Stimulated activated CD8-positive, alpha-beta memory T cell treated with anti-CD3 and anti-CD28 coated beads, Interleukin-15, amount 100 ng/mL, for 1 hour (primary cell): ENCODE results near the gene ATRX.
A peak's percentile ranks its signal among the peaks of the same experiment; 100 is the strongest.
"Not testable (repeated sequence)": the region's sequence is repeated elsewhere in the genome, so short reads cannot be mapped to it uniquely, and the experiment has no call there.

Experiments
- DNase-seq: peaks from one replicate; pipeline ENCODE4 v3.0.0-alpha.2; 2020; ENCODE audit warnings: low read depth

The ATRX gene, protein sequence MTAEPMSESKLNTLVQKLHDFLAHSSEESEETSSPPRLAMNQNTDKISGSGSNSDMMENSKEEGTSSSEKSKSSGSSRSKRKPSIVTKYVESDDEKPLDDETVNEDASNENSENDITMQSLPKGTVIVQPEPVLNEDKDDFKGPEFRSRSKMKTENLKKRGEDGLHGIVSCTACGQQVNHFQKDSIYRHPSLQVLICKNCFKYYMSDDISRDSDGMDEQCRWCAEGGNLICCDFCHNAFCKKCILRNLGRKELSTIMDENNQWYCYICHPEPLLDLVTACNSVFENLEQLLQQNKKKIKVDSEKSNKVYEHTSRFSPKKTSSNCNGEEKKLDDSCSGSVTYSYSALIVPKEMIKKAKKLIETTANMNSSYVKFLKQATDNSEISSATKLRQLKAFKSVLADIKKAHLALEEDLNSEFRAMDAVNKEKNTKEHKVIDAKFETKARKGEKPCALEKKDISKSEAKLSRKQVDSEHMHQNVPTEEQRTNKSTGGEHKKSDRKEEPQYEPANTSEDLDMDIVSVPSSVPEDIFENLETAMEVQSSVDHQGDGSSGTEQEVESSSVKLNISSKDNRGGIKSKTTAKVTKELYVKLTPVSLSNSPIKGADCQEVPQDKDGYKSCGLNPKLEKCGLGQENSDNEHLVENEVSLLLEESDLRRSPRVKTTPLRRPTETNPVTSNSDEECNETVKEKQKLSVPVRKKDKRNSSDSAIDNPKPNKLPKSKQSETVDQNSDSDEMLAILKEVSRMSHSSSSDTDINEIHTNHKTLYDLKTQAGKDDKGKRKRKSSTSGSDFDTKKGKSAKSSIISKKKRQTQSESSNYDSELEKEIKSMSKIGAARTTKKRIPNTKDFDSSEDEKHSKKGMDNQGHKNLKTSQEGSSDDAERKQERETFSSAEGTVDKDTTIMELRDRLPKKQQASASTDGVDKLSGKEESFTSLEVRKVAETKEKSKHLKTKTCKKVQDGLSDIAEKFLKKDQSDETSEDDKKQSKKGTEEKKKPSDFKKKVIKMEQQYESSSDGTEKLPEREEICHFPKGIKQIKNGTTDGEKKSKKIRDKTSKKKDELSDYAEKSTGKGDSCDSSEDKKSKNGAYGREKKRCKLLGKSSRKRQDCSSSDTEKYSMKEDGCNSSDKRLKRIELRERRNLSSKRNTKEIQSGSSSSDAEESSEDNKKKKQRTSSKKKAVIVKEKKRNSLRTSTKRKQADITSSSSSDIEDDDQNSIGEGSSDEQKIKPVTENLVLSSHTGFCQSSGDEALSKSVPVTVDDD (N-terminal part only)

DNA sequence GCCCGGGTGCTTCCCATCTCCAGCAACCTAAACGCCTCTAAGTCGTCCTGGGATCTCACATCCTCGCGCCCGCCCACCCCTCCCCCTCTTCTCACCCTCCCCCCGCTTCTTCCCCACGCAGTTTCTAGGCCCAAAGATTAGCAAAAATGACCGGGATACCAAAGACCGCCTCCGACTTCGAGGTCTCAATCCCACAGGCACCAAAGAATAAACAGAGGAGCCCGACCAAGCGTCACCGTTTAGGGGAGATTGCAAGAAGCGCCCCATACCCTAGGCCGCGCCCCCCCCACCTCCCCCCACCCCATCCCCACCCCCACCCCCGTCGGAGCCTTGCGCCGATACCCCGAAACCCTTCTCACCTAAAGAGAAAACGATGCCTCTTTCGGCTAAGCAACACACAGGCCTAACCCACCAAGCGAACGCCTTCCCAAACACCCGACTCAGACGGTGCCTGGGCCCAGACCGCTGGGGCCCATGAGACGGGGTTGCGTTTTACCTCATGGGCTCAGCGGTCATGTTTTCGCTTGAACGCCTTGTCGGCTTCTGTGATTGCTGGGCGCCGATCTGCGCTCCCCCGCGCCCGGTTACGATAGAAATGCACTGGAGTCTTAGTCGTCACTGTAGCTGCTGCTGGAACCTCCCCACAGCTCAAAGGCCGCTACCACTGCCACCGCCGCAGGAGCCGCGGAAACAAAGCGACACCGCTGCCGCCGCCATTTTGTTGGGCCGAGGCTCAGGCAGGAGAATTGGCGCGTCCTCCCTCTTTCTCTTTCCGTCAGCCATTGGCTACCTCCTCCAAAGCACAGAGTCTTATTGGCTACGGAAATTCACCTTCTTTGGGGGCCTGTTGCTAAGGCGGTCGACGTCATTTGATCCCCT is at the start of gene ATRX:
TSS of gene ATRX (minus strand) at position 731 of the 879 bp plus-strand sequence. CDS start at position 516, 215 bp downstream.
- DNase-seq = peak; percentile 44

- not testable (repeated sequence) for DNase-seq
Observed at GRCh38 chrX:77831544-77831943, 45.5 kb upstream of the ATRX start.

DNA sequence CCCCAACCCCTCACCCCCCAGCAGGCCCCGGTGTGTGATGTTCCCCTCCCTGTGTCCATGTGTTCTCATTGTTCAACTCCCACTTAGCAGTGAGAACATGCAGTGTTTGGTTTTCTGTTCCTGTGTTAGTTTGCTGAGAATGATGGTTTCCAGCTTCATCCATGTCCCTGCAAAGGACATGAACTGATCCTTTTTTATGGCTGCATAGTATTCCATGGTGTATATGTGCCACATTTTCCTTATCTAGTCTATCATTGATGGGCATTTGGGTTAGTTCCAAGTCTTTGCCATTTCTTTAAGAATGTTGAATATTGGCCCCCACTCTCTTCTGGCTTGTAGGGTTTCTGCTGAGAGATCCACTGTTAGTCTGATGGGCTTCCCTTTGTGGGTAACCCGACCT is 36.0 kb upstream of the ATRX start:
- DNase-seq = not testable (repeated sequence)

DNA sequence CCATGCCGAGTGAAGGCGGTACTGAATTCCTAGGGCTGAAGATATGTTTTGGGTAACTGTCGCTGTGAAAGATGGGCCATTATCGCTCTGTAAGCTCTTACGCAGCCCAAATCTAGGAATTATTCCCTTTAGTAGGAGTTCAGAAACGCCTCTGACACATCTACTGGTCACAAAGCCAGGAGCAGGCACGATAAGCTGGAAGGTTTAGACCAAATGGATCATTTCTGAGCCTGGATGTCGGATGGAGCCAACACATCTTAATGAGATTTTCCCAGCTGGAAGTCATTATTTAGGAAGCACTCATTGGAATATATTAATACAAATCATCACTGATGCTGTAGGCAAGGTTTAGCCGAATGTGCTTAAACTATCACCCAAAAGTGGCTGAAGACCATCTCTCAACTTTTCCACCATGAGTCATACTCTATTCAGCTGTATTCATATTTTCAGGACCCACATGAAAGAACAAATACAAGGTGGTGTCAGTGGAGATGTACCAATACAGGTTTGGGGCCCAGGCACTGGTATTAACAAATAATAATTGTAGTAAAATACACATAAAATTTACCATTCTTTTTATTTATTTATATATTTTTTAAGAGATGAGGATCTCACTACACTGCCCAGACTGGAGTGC is 34.2 kb upstream of the ATRX start:
- DNase-seq = no peak

GRCh38 chrX:77814210-77814609 is 28.2 kb upstream of the ATRX start:
- DNase-seq = no peak

DNA sequence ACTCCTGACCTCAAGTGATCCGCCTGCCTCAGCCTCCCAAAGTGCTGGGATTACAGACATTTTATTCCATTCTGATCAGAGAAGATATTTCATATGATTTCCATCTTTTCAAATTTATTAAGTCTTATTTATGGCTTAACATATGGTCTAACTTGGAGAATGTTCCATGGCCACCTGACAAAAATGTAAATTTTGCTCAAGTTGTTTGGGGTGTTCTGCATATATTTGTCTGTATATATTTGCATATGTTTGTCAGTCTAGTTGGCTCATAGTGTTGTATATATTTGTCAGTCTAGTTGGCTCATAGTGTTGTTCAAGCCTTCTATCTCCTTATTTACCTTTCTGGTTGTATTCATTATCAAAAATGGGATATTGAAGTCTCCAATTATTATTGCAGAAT is 16.2 kb upstream of the ATRX start:
- DNase-seq = no peak

DNA sequence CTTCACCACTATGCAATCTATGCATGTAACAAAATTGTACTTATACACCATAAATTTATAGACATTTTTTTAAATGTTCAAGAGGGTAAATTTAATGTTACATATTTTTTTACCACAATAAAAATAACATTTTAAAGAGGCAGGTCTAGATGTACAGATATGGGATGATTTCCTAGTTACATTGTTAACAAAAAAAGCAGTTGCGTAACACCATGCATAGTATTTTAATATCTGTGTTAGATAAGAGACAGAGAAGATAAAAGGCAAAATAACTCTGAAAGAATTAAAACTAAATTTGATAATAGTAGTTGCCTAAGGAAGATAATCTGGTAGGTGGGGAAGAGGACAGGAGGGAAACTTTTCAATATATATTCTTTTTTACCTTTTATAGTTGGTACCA is 9.1 kb upstream of the ATRX start:
- no peak for DNase-seq

DNA sequence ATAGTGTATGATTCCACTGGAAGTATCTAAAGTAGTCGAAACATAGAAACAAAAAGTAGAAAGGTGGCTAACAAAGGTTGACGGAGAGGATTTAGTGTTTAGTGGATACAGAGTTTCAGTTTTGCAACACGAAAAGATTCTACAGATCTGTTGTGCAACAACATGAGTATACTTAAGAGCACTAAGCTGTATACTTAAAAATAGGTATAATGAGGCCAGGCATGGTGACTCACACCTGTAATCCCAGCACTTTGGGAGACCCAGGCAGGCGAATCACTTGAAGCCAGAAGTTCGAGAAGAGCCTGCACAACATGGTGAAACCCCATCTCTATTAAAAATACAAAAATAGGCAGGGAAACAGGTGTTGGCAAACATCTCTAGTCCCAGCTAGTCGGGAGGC is 7.9 kb upstream of the ATRX start:
- no peak for DNase-seq

DNA sequence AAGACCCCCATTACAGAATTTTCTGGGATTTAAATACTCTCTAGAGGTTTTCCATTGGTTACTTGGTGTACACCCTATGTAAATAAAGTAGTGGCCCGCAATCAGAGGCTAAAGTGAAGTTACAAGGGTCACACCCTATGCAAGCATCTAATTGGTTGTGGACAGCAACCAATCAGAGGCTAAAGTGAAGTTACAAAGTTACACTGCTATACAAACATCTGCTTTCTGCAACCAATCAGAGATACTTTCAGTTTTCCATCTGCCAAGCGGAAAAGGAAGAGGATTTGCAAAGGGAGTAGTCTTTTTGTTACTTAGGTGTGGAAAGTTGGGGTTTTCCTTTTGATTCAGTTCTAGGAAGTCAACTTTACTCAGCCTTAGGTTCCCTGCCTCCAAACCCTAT is 2.0 kb upstream of the ATRX start:
- no peak for DNase-seq

GRCh38 chrX:77786365-77786680 is 307 bp upstream of the ATRX start:
- no peak for DNase-seq

- no peak for DNase-seq
Observed at GRCh38 chrX:77779695-77780094, 6.3 kb downstream of the ATRX start.

- no peak for DNase-seq
Observed at GRCh38 chrX:77776659-77777058, 9.4 kb downstream of the ATRX start.

DNA sequence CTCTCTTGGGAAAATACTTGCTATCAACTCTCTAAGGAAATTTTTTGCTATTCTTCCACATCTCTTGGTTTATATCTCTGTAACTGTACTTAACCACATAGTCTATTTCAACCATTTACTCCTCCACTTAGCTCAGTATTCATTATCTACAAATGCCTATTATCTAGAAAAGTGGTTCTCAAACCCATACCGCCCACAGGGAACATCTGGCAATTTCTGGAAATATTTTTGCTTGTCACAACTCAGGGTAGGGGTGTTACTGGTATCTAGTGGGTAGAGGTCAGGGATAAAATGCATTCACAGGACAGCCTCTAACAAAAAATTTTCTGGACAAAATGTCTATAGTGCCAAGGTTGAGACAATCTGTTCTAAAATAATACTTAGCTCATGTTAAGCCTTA is 14.4 kb downstream of the ATRX start:
- DNase-seq = no peak

- DNase-seq = no peak
Observed at GRCh38 chrX:77768787-77769186, 17.2 kb downstream of the ATRX start.

- not testable (repeated sequence) for DNase-seq
Observed at GRCh38 chrX:77766212-77766611, 19.8 kb downstream of the ATRX start.

DNA sequence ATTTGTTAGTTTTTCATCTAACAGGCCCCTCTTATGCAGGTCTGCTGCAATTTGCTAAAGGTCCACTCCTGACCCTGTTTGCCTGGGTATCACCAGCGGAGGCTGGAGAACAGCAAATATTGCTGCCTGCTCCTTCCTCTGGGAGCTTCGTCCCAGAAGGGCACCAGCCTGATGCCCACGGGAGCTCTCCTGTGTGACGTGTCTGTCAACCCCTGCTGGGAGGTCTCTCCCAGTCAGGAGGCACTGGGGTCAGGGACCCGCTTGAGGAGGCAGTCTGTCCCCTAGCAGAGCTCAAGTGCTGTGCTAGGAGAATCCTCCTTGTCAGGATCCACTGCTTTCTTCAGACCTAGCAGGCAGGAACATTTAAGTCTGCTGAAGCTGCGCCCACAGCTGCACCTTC is 30.5 kb downstream of the ATRX start:
- DNase-seq = no peak

- DNase-seq = not testable (repeated sequence)
Observed at GRCh38 chrX:77753942-77754341, 32.1 kb downstream of the ATRX start.

DNA sequence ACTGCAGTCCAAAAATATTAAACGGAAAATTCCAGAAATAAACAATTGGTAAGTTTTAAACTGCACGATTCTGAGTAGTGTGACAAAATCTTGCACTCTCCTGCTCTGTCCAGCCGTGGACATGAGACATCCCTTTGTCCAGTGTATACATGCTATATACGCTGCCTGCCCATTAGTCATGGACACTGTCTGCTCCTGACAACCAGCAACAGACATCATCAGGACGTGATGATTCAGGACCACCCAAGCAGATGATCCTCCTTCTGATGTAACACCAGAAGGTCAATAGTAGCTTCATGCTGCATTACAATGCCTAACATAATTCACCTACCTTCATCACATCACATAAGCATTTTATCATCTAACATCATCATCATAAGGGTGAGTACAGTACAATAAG is 36.3 kb downstream of the ATRX start:
- DNase-seq = no peak

DNA sequence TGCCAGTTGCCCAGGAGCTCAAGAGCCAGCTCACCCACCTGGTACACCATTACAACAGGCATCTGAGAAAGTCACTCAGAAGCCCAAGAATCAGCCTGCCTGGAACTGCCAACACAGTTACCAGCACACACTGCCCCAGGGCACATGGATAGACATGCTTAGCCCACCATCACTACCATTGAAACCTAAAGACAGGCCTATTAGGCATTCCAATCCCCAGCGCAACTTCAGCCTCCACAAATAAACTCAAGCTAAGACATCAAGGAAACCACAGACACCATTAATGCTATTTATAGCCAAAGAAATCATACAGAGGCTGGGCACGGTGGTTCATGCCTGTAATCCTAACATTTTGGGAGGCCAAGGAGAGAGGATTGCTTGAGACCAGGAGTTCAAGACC is 42.3 kb downstream of the ATRX start:
- DNase-seq = no peak

DNA sequence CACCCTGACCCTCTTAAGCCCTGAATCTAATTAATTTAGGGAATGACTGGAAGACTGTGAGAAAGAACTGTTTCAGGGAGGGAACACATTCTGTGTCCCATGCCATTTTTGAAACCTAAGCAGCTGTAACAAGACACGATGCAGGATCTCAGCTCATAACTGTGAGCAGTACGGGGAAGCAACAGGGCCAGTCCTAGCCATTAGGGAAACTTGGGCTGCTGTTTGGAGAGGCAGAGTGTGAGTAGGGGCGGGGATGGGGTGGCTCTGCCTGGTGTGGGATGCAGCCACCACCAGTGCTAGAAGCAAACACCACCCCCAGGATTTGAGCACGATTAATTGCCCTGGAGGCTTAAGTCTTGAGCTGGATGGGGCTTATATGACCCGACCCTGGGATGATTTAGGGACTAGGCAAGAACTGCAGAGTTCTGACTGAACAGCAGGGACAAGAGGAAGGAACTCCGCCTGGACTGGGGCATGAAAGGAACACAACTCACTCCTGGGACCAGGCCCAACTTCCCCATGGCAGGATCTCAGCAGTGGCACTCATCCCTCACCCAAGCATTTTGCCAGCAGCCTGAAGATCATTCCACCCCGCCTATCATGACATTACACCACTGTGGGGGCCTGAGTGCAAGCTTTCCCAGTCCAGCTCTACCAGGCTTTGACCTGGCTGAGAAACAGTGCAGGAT is 43.1 kb downstream of the ATRX start:
- no peak for DNase-seq
